ENCODE data around the gene ACSM6.

ACSM6 gene

DNA sequence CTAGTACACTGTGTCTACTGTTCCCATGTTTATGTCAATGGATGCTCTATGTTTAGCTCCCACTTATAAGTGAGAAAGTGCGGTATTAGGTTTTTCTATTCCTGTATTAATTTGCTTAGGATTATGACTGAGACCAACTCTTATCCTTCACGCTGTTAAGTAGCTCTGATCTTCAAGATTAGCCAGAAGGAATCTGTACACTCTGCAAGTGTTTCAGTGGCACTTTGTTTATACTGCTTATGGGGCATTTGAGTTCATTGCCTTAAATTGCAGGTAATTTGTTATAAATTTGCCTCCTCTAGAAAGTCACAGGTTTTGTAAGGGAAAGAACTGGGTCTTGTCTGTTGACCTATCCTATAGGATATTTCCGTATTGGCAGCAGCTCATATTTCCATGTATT, 6.4 kb upstream of the ACSM6 start:
- Histone ChIP-seq H3K23ac (ENCODE audit: low read length) (no peak overlapping the region), H3K9ac (ENCODE audit: low read length) (no peak overlapping the region)

DNA sequence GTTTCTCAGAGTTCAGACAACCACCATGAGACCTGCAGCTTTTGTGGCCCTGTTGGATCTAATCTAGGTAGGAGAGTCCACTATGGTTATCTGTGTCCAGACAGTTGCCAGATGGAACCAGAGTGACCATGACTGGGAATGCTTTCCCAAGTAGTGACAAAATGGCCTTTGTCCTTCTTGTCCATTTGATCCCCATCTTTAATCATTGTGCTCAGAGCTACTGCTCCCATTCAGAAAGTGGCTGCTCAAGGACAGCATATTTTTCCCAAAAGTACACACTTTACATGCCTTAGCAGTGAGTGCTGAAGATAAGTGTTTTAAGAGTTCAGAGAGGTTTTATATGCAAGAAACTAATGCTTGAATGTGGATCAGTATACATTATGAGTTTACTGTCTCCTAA, 5.4 kb upstream of the ACSM6 start:
- Histone ChIP-seq H3K18ac (ENCODE audit: low read length) (no peak overlapping the region), H3K4me1 (ENCODE audit: control insufficient read depth in 1 of 2, insufficient read depth in 2 of 2, low read length in 2 of 2) (no peaks in the 10 kb centered on the region), H2AK5ac (ENCODE audit: low read length) (no peak overlapping the region), H3K14ac (ENCODE audit: low read length) (no peak overlapping the region), H3K4ac (ENCODE audit: low read depth, low read length) (no peak overlapping the region), H3K4me2 (ENCODE audit: low read length) (no peak overlapping the region), H2BK5ac (ENCODE audit: low read depth, low read length, poor library complexity) (no peak overlapping the region), H3K36me3 (ENCODE audit: control insufficient read depth in 1 of 2, insufficient read depth in 2 of 2, low read length in 2 of 2) (no peaks in the 10 kb centered on the region), H4K8ac (ENCODE audit: low read depth, low read length) (no peak overlapping the region), H4K91ac (ENCODE audit: low read depth, low read length) (no peak overlapping the region), H3K79me2 (ENCODE audit: control insufficient read depth, insufficient read depth, low read length, poor library complexity) (no peaks in the 10 kb centered on the region), H3K23ac (ENCODE audit: low read length) (no peak overlapping the region), H3K79me1 (ENCODE audit: low read length) (no peaks in the 10 kb centered on the region), H2BK120ac (ENCODE audit: insufficient read depth, low read length, poor library complexity) (no peak overlapping the region), H3K4me3 (ENCODE audit: low read depth, low read length) (no peak overlapping the region), H3K27me3 (ENCODE audit: insufficient read depth, low read length) (no peaks in the 10 kb centered on the region), H4K12ac (ENCODE audit: low read depth, low read length) (no peak overlapping the region), H3K9me3 (ENCODE audit: insufficient read depth, low read depth, low read length) (no peaks in the 10 kb centered on the region), H2BK12ac (ENCODE audit: low read length) (no peak overlapping the region), H2AFZ (ENCODE audit: insufficient read depth, low read length, poor library complexity) (no peak overlapping the region), H3K27ac (ENCODE audit: low read depth, low read length) (no peak overlapping the region), H3K9ac (ENCODE audit: low read length) (no peak overlapping the region)
- DNase-seq = no peak

More for the DNA sequence above, 6.4 kb upstream of the ACSM6 start:
- H2AK5ac ChIP-seq (ENCODE audit: low read length) = no peak overlapping the region
- no CpG with 5 or more reads among the region's 3 CpGs for WGBS (ENCODE audit: extremely low coverage, insufficient coverage, insufficient read length)
- H2BK12ac ChIP-seq (ENCODE audit: low read length) = no peak overlapping the region
- H2BK5ac ChIP-seq (ENCODE audit: low read depth, low read length, poor library complexity) = no peak overlapping the region
- H3K14ac ChIP-seq (ENCODE audit: low read length) = no peak overlapping the region
- H3K79me1 ChIP-seq (ENCODE audit: low read length) = peaks cover 5% of the 10 kb centered on the region
- no peak overlapping the region for H2AFZ ChIP-seq (ENCODE audit: insufficient read depth, low read length, poor library complexity)
- no peak overlapping the region for H4K12ac ChIP-seq (ENCODE audit: low read depth, low read length)
- no peaks in the 10 kb centered on the region for H3K4me1 ChIP-seq (ENCODE audit: control insufficient read depth in 1 of 2, insufficient read depth in 2 of 2, low read length in 2 of 2)
- H3K36me3 ChIP-seq (ENCODE audit: control insufficient read depth in 1 of 2, insufficient read depth in 2 of 2, low read length in 2 of 2) = no peaks in the 10 kb centered on the region
- no peaks in the 10 kb centered on the region for H3K9me3 ChIP-seq (ENCODE audit: insufficient read depth, low read depth, low read length)
- no peak overlapping the region for H3K4me3 ChIP-seq (ENCODE audit: low read depth, low read length)
- H3K4me2 ChIP-seq (ENCODE audit: low read length) = no peak overlapping the region
- no peak overlapping the region for H2BK120ac ChIP-seq (ENCODE audit: insufficient read depth, low read length, poor library complexity)
- peaks cover 3% of the 10 kb centered on the region for H3K79me2 ChIP-seq (ENCODE audit: control insufficient read depth, insufficient read depth, low read length, poor library complexity)
- no peak overlapping the region for H4K91ac ChIP-seq (ENCODE audit: low read depth, low read length)
- DNase-seq = no peak
- no peak overlapping the region for H3K27ac ChIP-seq (ENCODE audit: low read depth, low read length)
- H3K18ac ChIP-seq (ENCODE audit: low read length) = no peak overlapping the region
- H3K4ac ChIP-seq (ENCODE audit: low read depth, low read length) = no peak overlapping the region
- H3K27me3 ChIP-seq (ENCODE audit: insufficient read depth, low read length) = no peaks in the 10 kb centered on the region
- no peak overlapping the region for H4K8ac ChIP-seq (ENCODE audit: low read depth, low read length)

DNA sequence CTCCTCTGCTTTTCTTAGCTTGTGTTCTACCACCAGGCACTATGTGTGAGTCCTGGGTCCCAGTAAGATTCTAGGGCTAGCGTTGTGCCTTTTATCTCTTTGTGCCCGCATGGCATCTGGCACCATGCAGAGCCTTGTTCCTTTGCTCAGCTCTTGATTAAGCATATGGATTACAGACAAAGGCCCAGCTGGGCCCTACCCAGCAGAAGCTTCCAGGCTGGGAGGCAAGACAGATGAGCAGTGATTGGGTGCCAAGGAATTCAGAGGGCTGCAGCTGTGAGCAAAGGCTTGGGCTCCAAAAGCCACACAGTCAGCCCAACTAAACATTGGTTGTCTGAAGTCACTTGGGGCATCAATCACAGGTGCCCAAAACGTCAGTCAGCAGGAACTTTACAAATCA, 2.0 kb downstream of the ACSM6 start:
- H3K4me3 ChIP-seq (ENCODE audit: low read depth, low read length) = peak overlapping the region; percentile 14
- WGBS (ENCODE audit: extremely low coverage, insufficient coverage, insufficient read length) = no CpG with 5 or more reads among the region's 3 CpGs

DNA sequence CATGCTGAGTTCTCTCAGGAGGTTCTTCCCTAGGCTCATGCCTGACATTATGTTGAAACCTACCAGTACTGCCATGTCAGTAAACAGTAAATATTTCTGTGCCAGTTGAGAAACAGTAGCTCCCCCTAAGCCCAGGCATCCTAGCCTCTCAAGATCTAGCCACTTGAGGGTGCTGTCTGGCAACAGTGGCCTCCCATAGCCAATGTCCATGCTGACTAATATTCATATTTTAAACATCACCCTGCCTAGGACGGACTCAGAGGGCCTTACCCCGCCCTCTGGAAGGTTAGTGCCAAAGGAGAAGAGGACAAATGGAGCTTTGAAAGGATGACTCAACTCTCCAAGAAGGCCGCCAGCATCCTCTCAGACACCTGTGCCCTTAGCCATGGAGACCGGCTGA, 7.7 kb downstream of the ACSM6 start:
- Histone ChIP-seq H3K4me2 (ENCODE audit: low read length) (no peak overlapping the region), H2AFZ (ENCODE audit: insufficient read depth, low read length, poor library complexity) (no peak overlapping the region)

More for the DNA sequence above, 2.0 kb downstream of the ACSM6 start:
- Histone ChIP-seq H2AK5ac (ENCODE audit: low read length) (no peak overlapping the region), H3K27me3 (ENCODE audit: insufficient read depth, low read length) (no peaks in the 10 kb centered on the region), H4K12ac (ENCODE audit: low read depth, low read length) (no peak overlapping the region), H3K18ac (ENCODE audit: low read length) (no peak overlapping the region), H3K4ac (ENCODE audit: low read depth, low read length) (no peak overlapping the region), H2AFZ (ENCODE audit: insufficient read depth, low read length, poor library complexity) (no peak overlapping the region), H3K23ac (ENCODE audit: low read length) (no peak overlapping the region), H3K14ac (ENCODE audit: low read length) (no peak overlapping the region), H4K8ac (ENCODE audit: low read depth, low read length) (no peak overlapping the region), H2BK12ac (ENCODE audit: low read length) (no peak overlapping the region), H2BK120ac (ENCODE audit: insufficient read depth, low read length, poor library complexity) (no peak overlapping the region), H3K4me1 (ENCODE audit: control insufficient read depth in 1 of 2, insufficient read depth in 2 of 2, low read length in 2 of 2) (no peaks in the 10 kb centered on the region), H2BK5ac (ENCODE audit: low read depth, low read length, poor library complexity) (no peak overlapping the region), H3K79me2 (ENCODE audit: control insufficient read depth, insufficient read depth, low read length, poor library complexity) (no peaks in the 10 kb centered on the region), H3K9me3 (ENCODE audit: insufficient read depth, low read depth, low read length) (no peaks in the 10 kb centered on the region), H3K36me3 (ENCODE audit: control insufficient read depth in 1 of 2, insufficient read depth in 2 of 2, low read length in 2 of 2) (no peaks in the 10 kb centered on the region), H4K91ac (ENCODE audit: low read depth, low read length) (no peak overlapping the region), H3K4me2 (ENCODE audit: low read length) (no peak overlapping the region), H3K9ac (ENCODE audit: low read length) (no peak overlapping the region), H3K79me1 (ENCODE audit: low read length) (no peaks in the 10 kb centered on the region), H3K27ac (ENCODE audit: low read depth, low read length) (no peak overlapping the region)
- DNase-seq = no peak

More for the DNA sequence above, 7.7 kb downstream of the ACSM6 start:
- Histone ChIP-seq H3K9me3 (ENCODE audit: insufficient read depth, low read depth, low read length) (no peaks in the 10 kb centered on the region), H4K91ac (ENCODE audit: low read depth, low read length) (no peak overlapping the region), H3K27me3 (ENCODE audit: insufficient read depth, low read length) (no peaks in the 10 kb centered on the region), H3K36me3 (ENCODE audit: control insufficient read depth in 1 of 2, insufficient read depth in 2 of 2, low read length in 2 of 2) (no peaks in the 10 kb centered on the region), H4K12ac (ENCODE audit: low read depth, low read length) (no peak overlapping the region), H3K4ac (ENCODE audit: low read depth, low read length) (no peak overlapping the region), H3K4me1 (ENCODE audit: control insufficient read depth in 1 of 2, insufficient read depth in 2 of 2, low read length in 2 of 2) (no peaks in the 10 kb centered on the region), H3K4me3 (ENCODE audit: low read depth, low read length) (no peak overlapping the region), H3K27ac (ENCODE audit: low read depth, low read length) (no peak overlapping the region), H3K18ac (ENCODE audit: low read length) (no peak overlapping the region), H2AK5ac (ENCODE audit: low read length) (no peak overlapping the region), H2BK12ac (ENCODE audit: low read length) (no peak overlapping the region), H3K14ac (ENCODE audit: low read length) (no peak overlapping the region), H2BK5ac (ENCODE audit: low read depth, low read length, poor library complexity) (no peak overlapping the region), H2BK120ac (ENCODE audit: insufficient read depth, low read length, poor library complexity) (no peak overlapping the region), H3K9ac (ENCODE audit: low read length) (no peak overlapping the region), H4K8ac (ENCODE audit: low read depth, low read length) (no peak overlapping the region), H3K79me1 (ENCODE audit: low read length) (no peaks in the 10 kb centered on the region), H3K23ac (ENCODE audit: low read length) (no peak overlapping the region), H3K79me2 (ENCODE audit: control insufficient read depth, insufficient read depth, low read length, poor library complexity) (no peaks in the 10 kb centered on the region)
- peak; percentile 37 to 65 for DNase-seq
- no CpG with 5 or more reads among the region's 4 CpGs for WGBS (ENCODE audit: extremely low coverage, insufficient coverage, insufficient read length)
